ACHN (cell line): ENCODE data around the gene LINGO3.
"Not testable (repeated sequence)": the region's sequence is repeated elsewhere in the genome, so short reads cannot be mapped to it uniquely, and the experiment has no call there.

Experiments used
- DNase-seq: peaks from one replicate; pipeline ENCODE4 v3.0.0-alpha.2; 2015
- in situ Hi-C: cut with HindIII; loops from 2 replicates; pipeline ENCODE4 v1.10.0; 2017; ENCODE audit warnings: low sequenced_read_pairs, low pct_ligation_motif_present, low pct_unique_long_range_greater_than_20kb

Gene LINGO3, protein sequence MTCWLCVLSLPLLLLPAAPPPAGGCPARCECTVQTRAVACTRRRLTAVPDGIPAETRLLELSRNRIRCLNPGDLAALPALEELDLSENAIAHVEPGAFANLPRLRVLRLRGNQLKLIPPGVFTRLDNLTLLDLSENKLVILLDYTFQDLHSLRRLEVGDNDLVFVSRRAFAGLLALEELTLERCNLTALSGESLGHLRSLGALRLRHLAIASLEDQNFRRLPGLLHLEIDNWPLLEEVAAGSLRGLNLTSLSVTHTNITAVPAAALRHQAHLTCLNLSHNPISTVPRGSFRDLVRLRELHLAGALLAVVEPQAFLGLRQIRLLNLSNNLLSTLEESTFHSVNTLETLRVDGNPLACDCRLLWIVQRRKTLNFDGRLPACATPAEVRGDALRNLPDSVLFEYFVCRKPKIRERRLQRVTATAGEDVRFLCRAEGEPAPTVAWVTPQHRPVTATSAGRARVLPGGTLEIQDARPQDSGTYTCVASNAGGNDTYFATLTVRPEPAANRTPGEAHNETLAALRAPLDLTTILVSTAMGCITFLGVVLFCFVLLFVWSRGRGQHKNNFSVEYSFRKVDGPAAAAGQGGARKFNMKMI

DNA sequence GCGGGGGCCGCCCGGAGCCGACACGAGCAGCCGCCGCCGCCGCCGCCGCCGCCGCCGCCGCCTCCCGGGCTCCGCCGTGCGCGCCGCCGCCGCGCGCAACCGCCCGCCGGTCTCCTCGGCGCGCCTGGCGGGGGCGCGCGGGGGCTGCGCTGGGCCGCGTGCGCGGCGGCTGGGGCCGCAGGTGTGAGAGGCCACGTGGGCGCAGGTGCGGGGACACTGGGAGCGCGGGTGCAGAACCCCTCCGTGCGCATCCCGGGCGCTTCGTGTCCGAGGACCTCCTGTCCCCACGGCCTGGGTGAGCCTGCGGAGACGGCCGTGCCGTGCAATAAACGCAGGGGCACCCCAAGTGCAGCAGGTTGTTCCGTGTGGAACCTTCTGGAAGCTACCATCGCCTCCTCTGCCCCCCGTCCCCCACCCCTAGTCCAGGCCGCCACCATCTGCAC, at the start of gene LINGO3:
LINGO3 (minus strand) TSS at position 41 of the 443 bp plus-strand sequence. CDS start 16,378 bp downstream, outside the sequence.
- no peak for DNase-seq
- in situ Hi-C loops: no loop called here

DNA sequence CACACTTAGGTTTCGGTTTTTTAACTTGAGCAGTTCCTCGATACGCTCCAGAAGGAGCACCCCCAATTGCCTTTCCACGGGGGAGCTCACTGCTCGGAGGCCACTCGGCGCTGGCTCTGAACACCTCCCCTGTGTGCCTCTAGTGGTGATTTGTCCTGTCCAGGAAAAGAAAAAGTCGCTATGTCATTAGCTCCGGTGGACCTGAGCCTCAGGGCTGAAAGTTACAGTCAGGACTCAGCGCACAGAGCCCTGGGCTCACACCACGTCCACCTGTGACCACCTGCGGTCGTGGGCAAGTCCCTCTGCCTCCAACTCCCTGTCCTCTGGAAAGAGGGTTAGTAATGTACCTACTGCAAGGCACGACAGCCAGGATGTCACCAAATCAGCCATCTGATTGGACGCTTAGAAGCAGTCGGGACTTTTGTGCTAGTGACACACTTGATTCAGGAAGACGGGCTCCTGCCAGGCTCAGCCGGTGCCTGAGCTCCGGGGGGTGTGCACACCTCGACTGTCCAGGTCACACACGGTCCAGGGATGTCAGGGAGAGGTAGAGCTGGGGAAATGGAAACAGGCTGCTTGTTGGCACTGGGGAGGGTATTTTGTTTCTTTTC, 48.2 kb upstream of the LINGO3 start:
- in situ Hi-C loops: no loop called here

DNA sequence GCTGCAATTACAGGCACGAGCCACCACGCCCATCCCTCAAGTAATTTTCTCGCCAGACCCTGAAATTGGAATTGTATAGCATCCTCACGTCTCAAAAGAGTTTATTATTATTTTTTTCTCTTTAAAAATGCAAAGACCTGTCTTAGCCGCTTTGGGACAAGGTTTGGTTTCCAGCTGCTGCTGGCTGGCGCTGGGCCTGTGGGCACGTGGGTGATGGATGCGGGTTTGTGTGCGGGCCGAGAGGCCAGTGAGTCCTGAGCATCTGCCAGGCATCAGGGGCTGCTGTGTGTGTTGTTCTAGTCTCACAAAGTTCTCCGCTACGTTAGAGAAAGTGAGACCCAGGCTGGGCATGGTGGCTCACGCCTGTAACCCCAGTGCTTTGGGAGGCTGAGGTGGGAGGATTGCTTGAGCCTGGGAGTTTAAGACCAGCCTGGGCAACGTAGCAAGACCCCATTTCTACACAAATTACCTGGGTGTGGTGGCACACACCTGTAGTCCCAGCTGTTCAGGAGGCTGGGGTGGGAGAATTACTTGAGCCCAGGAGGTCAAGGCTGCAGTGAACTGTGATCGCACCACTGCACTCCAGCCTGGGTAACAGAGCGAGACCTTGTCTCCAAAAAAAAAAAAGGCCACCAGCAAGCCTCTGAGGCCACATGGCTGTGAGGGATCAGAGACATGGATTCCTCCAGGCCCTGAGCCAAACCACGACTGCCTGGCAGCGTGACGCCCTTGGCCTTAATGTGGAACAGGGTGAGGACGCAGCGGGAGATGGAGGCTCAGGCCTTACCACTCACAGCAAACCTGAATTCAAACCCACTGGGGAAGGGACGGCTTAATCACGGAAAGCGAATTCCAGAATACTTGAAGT, 47.4 kb upstream of the LINGO3 start:
- in situ Hi-C loops: no loop called here
- DNase-seq: peak; percentile 29

More for the DNA sequence above, 48.2 kb upstream of the LINGO3 start:
- no peak for DNase-seq

DNA sequence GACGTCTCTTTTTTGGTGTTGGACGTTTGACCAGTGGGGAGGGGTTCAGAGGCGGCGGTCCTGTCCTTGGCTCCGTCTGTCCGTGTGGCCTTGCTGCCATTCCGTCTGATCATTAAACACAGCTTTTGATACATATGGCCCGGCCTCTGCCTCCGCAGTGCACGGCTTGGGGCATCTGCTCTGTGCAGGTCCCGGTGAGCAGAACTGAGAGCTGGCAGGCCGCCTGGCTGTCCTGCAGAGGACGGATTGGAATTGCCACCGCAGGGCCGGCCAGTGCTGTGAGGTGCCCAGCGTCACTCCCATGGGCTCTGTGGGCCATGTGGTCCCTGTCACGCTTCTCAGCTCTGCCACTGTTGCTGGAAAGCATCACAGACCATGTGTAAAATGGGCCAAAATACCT, 46.7 kb upstream of the LINGO3 start:
- in situ Hi-C loops: no loop called here
- no peak for DNase-seq

DNA sequence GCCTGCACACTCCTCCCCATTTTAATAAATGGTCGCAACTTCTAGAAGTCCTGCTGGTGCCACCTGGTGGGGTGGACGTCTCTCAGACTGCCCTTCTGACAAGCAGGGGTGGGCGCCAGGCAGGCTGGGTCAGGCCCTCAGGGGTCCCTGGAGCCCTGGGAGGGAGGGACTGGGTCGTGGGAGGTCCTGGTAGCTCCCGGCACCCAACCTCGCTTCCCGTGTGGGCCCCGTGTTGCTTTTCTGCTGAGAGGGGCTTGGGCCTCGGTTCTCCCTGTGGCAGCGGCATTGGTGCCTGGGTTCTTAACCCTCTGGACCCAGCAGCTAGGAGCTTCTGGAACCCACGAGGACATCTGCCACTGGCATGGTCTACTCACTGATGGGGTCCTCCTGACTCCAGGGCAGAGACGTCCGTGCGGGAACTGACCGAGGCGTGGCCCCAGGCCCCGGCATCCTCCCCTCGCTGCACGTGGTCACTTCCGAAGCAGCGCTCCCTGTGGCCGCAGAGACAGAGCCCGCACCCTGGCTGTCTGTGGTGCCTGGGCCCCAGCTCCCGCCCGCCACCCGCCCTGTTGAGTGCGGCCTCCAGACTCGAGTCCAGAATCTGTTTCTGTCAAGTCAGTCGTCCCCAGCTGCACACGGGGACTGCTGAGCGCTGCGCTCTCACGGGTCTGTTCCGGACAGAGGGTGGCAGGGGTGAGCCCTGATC, 46.1 kb upstream of the LINGO3 start:
- in situ Hi-C loops: no loop called here
- DNase-seq: no peak

DNA sequence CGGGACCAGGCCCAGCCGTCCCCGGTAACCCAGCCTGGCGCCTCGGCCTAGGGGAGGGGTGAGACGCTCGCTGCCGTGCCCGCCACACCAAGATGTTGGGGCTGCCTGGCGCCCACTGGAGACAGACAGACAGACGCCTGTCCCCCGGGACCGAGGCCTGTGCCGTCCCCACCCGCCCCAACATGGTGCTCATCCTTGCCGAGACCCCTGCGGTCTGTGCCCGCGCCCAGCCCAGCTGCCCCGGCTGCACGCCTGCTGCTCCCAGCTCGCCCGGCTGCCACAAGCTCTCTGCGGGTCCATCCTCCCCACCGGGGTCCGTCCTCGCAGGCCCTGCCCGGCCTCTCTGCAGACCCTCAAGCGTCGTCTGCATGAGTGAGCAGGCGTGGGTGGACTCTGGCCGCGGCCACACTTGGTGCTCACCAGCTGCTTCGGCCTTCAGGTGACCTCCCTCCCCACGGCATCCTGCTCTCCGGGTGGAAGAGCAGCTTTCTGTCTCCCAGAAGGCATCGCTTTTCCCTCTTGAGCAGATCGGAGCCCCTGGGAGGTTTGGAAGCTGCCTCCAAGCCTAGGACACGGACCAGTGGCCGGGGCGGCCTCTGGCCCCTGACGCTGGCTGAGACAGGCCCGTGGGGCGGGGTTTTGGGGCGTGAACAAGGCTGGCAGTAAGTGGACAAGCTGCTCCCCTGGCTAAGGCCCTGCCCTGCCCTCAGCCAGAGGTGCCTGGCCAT, 45.4 kb upstream of the LINGO3 start:
- DNase-seq: no peak
- in situ Hi-C loops: no loop called here

DNA sequence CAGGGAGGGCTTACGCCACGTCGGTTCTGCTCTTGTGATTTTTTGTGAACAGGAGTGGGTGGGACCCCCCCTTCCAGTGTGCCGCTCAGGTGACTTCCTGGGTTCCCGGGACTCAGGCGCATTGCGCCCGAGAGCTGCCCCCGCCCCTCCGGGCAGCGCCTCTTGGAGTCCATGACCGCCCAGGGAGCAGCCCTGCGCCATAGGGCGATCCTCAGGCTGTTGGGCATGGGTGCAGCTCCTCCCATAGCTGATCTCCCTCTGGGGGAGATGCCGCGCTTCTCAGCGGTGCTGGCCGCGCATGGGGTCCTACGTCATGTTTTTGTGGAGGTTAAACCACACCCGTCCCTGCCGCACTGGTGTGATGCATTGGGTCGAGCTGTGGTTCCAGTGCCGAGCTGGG, 44.2 kb upstream of the LINGO3 start:
- no peak for DNase-seq
- in situ Hi-C loops: no loop called here

DNA sequence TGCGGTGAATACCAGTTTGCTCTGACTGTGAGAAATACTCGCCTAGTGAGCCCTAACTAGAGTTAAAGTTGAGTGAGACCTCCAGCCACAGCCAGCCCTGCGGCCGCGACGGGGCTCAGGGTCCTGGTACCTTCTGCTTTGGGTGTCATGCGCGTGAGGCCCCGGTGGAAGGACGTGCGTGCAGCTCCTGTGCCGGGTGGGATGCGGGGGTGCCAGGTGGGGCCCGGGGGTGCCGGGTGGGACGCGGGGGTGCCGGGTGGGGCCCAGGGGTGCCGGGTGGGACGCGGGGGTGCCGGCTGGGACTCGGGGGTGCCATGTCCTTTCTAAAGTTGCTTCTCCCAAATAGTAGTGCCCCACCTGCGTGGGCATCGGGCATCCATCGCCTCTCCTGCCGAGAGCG, 43.6 kb upstream of the LINGO3 start:
- DNase-seq: no peak
- in situ Hi-C loops: no loop called here

DNA sequence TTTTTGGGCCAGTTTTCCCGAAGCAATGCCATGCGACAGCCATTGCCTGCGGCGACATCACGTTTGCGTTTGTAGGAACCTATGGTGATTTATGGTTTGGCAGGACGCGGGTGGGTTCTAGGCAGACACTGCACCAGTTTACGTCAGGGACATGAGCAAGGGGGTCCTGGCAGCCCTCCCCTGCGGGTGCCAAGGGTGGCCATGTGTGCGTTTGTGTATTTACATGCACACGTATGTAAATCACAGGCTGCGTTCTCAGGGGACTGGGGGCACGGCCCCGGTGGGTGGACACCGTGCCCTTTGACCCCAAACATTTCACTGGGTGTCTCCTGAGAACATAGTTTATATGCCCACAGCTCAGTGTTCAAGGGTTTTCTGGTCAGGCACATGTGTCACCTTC, 42.7 kb upstream of the LINGO3 start:
- no peak for DNase-seq
- in situ Hi-C loops: no loop called here

DNA sequence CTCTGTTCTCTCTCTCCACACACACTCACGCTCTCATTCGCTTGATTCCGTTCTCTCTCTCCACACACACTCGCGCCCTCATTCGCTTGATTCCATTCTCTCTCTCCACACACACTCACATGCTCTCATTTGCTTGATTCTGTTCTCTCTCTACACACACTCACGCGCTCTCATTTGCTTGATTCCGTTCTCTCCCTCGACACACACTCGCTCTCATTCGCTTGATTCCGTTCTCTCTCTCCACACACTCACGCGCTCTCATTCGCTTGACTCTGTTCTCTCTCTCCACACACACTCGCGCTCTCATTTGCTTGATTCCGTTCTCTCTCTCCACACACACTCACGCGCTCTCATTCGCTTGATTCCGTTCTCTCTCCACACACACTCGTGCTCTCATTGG, 41.9 kb upstream of the LINGO3 start:
- in situ Hi-C loops: not testable (repeated sequence)

DNA sequence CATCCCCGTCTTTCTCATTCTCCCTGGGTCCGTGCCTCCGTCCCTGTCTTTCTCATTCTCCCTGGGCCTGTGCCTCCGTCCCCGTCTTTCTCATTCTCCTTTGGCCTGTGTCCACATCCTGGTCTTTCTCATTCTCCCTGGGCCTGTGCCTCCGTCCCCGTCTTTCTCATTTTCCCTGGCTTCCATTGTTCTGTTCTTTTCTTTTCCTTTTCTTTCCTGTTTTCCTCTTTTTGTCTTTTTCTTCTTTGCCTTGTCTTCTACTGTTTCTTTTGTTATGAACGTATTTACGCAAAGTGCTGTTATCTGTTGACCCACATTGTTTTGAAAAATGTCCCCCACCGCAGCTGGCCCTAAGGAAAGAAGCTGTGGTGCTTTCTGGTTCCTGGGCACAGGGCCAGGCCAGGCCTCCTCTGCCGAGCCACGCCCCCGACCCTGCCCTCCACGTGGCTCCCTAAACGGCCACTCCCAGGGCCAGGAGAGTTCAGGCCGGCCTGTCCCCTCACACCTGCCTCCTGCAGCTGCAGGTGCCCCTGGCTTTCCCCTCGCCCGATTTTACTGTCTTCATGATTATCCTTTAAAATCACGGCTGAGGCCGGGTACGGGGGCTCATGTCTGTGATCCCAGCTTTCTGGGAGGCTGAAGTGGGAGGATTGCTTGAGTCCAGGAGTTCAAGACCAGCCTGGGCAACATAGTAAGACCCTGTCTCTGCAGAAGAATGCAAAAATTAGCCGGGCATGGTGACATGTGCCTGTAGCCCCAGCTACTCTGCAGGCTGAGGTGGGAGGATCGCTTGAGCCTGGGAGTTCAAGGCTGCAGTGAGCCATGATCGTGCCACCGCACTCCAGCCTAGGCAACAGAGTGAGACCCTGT, 38.1 kb upstream of the LINGO3 start:
- no peak for DNase-seq
- in situ Hi-C loops: no loop called here

More for the DNA sequence above, 41.9 kb upstream of the LINGO3 start:
- not testable (repeated sequence) for DNase-seq

DNA sequence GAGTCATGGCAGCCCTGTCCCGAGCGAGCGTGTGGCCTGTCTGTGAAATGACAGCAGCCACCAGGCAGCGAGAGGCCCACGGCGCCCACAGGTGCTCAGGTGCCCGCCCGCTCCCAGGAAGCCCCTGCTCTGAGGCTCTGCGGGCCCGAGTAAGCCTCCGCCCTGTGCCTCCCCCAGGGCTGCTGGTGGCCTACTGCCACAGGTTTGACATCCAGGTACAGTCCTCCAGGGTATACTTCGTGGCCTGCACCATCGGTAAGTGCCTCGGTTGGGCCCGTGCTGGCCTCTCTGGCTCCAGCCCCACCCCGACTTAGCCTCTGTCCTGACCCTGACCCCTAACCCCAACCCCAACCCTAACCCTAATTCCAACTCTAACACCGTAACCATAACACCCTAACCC, 37.1 kb upstream of the LINGO3 start:
- in situ Hi-C loops: no loop called here
- no peak for DNase-seq

DNA sequence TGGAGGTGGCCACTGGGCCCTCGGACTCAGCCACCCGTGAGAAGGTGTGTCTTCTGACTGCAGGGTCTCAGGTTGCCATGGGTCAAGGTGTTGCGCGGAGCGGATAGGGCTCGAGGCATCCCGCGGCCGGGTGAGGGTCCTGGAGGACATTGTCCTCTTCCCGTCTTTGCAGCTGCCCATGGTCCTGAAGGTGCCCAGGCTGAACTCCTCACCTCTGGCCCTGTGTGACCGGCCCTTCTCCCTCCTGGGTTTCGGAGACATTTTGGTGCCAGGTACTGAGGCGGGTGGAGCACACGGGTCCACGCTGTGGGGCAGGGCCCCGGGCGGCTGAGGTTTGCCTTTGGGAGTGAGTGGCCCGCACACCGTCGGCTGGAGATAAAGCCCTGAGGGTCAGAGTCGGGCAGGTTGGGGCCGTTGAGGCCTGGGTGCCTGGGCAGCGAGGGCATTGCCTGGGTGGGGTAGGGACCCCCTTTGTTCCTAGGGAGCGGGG, 36.5 kb upstream of the LINGO3 start:
- in situ Hi-C loops: no loop called here
- no peak for DNase-seq

DNA sequence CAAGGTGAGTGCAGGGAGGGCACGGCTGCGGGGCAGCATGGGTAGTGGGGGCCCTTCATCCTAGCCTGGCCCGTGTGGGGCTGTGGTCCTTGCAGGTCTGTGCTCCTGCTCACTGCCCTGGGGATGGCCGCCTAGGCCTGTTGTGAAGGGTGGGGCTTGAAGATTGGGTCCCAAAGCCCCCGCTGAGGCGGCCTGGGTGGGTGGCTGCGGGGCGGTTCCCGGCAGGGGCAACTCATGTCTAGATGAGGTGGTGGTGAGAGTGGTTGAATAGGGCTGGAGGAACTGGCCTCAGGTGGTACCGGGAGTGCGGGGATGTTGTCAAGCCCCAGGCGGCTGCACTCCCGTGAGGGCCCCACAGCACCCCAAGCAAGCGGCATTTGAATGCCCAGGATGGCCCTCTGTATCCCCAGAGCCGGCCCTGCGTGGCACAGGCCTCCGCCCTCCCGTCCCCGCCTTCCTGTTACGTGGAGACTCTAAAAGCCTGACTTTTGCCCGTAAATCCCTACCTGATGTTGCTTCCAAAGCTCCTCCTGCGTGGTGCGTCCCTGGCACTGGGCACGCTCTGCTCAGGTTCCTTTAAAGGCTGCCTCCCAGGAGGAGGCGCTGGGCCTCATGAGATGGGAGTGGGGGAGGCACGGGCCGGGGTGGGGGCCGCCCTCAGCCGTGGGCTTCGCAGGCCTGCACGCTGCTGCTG, 35.5 kb upstream of the LINGO3 start:
- in situ Hi-C loops: no loop called here
- DNase-seq: no peak

DNA sequence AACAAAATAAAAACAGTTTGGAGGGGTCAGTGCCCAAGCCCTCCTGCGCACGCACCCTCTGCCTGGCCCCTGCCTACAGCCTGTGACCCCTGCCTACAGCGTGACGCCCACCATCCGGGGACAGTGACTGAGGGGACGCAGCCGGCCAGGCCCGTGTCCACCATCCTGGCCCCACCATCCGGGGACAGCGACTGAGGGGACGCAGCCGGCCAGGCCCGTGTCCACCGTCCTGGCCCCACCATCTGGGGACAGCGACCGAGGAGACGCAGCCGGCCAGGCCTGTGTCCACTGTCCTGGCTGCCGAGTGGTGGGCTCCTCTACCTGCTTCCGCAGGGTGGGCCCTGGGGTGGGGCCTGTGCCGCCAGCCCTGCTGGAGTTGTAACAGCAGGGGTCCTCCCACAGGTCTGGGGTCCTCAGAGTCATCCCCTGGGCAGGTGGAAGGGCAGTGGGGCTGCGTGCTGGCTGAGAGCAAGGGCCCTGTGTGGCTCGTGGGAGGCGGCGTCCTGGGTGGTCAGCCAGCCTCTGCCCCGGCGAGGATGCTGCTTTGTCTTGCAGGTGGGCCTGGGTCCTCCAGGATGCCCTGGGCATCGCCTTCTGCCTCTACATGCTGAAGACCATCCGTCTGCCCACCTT, 34.8 kb upstream of the LINGO3 start:
- in situ Hi-C loops: no loop called here
- no peak for DNase-seq

DNA sequence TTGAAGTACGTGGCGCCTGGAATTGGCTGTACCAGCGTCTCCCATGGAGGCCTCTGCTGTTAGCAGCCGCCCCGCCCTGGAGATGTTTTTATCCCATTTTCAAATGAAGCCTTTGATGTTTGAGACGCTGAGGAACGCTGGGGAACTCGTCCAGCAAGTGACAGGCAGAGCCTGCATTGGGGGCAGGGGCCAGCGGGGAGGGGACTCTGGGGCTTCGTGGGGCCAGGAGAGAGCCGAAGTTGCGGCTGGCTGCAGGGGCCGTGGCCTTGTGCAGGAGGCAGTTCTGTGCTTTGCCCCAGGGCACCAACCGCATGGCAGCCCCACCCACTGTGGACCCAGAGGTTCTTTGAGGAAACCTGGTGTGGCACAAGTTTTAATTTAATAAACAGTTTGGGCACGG, 34.0 kb upstream of the LINGO3 start:
- in situ Hi-C loops: no loop called here
- no peak for DNase-seq
